Activated effector memory CD4-positive, alpha-beta T cell treated with Interleukin-2 at 50 U/mL for 16 hours (primary cell): Measurements from ENCODE around the gene CCDC78.
"Not testable (repeated sequence)": the region's sequence is repeated elsewhere in the genome, so short reads cannot be mapped to it uniquely, and the experiment has no call there.

Experiments used
- DNase-seq: peaks from one replicate; pipeline ENCODE4 v3.0.0-alpha.2; 2020

CCDC78 gene

GRCh38 chr16:722835-723633, 3.2 kb downstream of the CCDC78 start:
- DNase-seq = no peak

- no peak for DNase-seq
Observed at GRCh38 chr16:721765-722540, 4.3 kb downstream of the CCDC78 start.

- peak; percentile 58 for DNase-seq
Observed at GRCh38 chr16:720990-721764, 5.1 kb downstream of the CCDC78 start, which contains the start of gene ANTKMT. TSS of gene ANTKMT (plus strand) at chr16:721146. CDS start at chr16:721275, 129 bp downstream.

GRCh38 chr16:720447-720989, 5.7 kb downstream of the CCDC78 start:
- no peak for DNase-seq

DNA sequence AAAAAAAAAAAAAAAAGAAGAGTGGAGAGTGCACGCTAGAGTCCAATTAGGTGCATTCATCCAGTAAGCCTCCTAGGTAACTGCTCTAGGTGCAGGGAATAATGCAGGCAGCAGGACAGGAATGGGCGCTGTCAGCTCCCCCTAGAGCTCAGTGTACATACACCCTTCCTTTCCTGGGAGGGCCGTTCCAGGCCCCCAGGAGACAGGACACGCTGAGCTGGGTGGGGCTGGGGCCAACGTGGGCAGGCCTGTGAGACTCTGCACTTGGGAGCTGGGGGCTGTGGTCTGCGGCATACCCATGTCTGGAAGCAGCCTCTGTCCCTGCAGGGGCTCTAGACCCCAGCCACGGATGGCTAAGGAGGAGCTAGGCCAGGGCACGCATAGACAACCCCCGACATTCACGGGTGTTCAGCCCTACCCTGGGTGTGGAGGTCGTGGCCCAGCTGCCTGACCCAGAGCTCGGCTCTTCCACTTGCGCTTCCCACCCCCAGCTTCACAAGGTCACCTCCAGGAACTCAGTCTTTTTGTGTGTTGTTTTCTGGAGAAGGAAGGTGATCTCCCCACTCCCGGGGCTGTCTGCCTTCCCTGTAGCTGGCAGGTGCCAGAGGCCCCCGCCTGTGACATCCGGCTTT, 6.3 kb downstream of the CCDC78 start:
- DNase-seq = no peak

DNA sequence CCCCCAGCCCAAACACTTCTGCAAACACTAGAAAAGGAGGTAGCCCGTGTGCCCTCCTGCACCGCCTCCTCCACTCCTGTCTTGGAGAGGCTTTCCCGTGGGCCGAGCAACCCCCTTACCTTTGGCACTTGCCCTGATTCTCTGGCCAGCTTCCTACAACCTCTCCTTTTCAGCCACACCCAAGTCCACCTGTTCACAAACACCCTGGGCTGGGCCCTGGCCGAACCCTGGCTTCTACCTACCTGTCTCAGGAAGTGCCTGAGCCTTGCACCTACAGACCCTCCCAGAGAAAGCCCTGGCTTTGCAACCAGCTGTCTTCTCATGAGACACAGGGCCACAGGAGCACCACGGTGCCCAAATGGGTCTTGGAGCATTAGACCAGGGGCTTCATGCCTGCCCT, 7.3 kb downstream of the CCDC78 start:
- no peak for DNase-seq

GRCh38 chr16:718389-718788, 7.9 kb downstream of the CCDC78 start:
- DNase-seq = no peak

DNA sequence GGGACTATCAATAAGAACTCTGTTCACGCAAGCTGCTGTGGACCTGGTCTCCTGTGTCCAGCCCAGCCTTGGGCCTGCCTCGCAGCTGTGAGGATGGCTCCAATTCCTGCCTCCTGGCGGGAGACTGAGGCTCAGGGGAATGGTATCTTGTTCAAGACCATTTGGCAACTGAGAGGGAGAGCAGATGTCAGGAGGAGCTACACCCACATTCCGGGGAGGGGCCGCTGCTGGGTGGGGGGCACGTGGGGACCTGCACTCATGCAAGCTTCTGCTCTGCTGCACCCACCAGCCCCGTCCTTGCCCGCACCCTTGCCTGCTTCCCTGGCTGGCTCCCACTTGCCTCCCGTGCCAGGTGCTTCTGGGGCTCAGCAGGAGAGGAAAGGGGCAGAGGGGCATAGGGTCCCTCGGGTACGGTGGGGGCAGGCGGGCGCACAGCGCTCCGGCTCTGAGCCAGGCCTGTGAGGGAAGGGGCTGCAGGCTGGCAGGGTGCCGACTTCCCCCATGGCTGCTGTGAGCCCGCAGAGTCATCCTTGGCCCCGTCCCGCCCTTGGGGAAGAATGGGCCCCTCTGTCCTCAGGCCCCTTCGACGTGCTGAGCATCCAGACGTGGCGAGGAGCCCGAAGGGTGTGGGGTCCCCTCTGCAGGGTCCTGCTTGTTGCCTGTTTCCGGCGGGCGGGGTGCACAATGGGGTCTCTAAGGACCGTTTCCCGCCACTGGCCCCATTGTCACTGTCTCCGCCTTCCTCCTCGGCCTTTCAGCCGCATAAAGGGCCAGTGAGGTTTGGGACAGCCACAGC, 8.6 kb downstream of the CCDC78 start:
- no peak for DNase-seq

- no peak for DNase-seq
Observed at GRCh38 chr16:716768-717325, 9.4 kb downstream of the CCDC78 start.

DNA sequence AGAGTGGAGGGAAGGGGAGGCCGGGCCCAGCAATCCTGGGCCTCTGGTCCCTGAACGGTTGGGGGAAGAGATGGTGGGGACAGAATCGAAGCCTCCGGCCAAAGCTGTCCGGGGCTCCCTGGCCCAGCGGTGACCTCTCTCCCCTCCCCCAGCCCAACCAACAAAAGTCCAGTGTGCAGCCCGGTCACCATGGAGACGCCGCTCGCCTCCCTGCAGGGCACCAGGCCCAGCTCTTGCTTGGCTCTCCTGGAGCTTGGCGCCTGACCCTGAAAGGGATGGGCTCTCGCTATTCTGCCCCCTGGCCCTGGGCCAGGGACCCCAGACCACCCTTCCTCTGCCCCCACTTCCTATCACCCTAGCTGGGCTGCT, 10.1 kb downstream of the CCDC78 start:
- no peak for DNase-seq

DNA sequence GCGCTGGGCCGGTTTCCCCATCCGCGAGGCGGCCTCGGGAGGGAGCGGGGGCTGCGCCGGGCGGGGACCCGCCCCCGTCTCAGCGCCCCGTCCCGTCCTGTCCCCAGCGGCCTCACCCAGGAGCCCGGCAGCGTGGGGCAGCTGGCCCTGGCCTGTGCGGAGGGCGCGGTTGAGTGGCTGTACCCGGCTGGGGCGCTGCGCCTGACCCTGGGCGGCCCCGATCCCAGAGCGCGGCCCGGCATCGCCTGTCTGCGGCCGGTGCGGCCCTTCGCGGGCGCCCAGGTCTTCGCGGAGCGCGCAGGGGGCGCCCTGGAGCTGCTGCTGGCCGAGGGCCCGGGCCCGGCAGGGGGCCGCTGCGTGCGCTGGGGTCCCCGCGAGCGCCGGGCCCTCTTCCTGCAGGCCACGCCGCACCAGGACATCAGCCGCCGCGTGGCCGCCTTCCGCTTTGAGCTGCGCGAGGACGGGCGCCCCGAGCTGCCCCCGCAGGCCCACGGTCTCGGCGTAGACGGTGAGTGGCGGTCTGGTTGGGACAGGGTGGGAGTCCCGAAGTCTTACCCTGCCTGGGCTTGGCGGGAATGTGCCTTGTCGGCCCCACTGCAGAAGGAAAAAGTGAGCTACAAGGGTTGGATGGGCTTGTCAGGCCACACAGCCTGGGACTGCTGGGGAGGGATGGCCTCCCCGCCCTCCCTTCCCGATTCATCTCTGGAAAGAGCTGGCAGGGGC, 10.6 kb downstream of the CCDC78 start:
- no peak for DNase-seq

GRCh38 chr16:714558-715476, 11.4 kb downstream of the CCDC78 start, which contains the start of gene METRN:
TSS of gene METRN (plus strand) at chr16:715118. CDS start at chr16:715290, 172 bp downstream.
- DNase-seq = peak; percentile 81

DNA sequence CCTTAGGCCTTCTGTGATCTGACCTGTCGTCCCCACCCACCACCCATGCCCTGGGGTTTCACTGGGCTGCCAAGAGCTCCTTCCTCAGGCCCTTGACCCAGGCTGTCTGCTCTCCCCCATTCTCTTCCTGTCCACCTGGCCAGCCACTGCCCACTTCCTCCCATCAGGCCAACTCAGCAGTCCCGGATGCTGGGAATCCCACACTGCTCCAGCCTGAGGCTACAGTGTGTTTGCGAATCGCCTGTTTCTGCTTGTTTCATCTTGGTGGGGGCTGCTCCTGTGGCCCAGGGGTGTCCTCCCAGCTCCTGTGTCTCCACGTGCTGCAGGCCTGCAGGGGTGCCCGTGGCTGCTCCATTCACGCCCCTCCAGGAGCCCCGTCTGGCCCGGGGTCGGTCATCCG, 12.2 kb downstream of the CCDC78 start:
- DNase-seq = no peak

DNA sequence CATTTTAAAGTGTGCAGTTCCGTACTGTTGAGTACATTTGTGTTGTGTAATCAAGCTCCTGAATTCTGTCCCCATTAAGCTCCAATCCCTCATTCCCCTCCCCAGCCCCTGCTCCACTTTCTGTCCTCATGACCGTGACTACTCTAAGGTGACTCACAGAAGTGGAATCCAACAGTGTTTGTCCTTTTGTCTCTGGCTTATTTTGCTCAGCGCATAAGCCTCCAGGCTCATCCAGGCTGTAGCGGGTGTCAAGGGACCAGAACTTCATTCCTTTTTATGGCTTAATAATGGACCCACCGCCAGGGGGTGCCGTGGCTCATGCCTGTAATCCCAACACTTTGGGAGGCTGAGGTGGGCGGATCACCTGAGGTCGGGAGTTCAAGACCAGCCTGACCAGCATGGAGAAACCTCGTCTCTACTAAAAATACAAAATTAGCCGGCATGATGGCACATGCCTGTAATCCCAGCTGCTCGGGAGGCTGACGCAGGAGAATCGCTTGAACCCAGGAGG, 13.4 kb downstream of the CCDC78 start:
- DNase-seq = not testable (repeated sequence)

- peak; percentile 65 for DNase-seq
Observed at GRCh38 chr16:711548-712320, 14.5 kb downstream of the CCDC78 start.

GRCh38 chr16:711084-711483, 15.2 kb downstream of the CCDC78 start:
- no peak for DNase-seq

DNA sequence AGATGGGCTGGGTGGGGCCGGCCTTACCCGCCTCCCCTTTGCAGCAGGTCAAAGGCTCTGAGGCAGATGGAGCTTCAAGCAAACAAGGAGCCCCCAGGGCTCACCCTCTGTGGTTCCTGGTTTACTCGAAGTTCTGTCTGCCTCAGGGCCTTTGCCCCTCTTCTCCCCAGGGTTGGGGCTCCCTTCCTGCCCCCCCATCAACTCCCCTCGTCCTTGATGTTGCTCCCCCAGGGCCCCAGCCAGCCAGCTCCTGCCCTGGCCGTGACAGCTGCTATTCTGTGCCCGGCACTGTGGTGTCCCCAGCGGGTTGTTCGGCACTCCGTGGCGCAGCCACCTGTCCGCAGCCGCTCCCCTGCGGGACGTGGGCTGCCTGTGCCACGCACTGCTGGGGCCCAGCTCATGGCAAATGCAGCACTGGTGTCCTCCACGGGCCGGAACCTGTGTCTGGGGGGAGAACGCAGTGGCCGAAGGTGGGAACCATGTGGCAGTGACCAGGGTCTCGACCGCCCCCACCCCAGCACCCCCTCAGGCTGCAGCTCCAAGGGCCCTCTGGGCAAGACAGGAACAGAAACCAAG, 15.7 kb downstream of the CCDC78 start:
- no peak for DNase-seq
